Activated naive CD8-positive, alpha-beta T cell treated with anti-CD3 and anti-CD28 coated beads, Interleukin-2, amount 50 U/mL, for 16 hours (primary cell): ENCODE measurements around the gene COL9A3.

ENCODE experiments used
- DNase-seq: peaks from one replicate; pipeline ENCODE4 v3.0.0-alpha.2; 2020; ENCODE audit warnings: low read depth, low spot score

COL9A3 gene

DNA sequence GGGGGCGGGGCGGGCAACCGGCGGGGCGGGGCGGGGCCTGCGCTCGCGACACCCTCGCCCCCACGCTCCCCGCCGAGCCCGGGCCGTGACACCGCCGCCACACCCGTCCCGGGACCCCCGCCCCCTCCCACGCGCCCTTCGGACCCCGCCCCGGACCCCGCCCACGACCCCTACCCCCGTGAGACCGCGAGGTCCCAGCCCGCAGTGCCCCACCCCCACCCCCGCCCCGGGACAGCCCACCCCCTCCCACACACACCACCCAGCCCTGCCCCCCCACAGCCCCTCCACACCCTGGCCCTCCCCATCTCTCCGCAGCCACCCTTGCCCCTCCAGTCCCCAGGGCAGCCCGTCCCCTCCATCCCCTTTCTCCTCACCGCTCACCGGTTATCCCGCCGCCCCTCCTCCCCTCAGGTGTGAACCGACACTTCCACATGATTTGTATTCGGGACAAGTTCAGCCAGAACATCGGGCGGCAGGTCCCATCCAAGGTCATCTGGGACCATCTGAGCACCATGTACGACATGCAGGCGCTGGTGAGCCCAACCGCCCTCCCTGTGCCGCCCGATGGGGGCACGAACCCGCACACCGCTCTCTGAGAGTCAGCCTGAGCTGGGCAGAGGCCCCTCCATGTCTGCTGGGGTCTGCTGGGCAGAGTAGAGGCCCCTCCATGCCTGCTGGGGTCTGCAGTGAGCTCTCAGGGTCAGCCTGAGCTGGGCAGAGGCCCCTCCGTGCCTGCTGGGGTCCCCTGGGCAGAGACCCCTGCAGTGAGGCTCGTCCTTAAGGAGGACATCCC lies 20.0 kb upstream of the COL9A3 start:
- DNase-seq, result no peak

DNA sequence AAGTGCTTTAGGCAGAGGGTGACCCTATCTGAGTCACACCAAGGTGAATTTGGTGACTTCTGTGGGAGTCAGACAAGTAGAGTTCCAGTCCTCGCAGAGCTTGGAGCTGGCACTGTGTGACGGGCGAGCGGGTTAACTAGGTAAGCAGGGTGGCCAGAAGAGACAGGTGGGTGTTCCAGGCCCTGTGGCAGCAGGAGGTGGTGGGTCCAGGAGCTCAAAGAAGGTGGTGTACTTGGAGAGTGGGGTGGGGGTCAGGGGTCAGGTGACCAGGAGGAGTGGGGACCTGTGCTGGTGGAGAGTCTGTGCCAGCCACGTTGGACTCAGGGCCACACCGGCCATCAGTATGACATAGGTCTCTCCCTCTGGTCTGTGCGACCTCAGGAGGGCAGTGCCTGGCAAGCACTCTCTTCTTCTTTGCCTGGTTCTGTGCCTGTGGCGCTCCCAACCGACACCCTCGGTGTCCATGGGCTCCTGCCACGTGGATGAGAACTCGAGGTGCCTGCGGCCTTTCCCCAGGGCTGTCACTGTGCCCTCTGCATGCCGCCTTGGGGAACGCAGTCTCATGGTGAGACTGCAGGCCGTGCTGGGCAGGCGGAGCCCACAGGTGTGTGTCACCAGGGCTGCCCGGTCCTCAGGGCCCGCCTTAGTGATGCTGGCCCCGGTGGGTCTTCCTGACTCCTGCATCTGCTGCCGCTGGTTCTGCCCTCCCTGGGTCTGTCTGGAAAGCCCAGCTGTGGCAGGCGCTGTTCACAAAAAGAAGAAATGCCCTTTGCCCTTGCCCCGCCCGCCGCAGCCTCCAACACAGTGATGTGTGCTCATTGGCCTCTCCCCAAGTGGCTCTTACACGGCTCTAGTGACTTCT lies 18.9 kb upstream of the COL9A3 start:
- no peak for DNase-seq

- DNase-seq, result no peak
These were observed 17.8 kb upstream of the COL9A3 start for GRCh38 chr20:62799036-62799435.

GRCh38 chr20:62799459-62799858 lies 17.4 kb upstream of the COL9A3 start:
- DNase-seq, result no peak

DNA sequence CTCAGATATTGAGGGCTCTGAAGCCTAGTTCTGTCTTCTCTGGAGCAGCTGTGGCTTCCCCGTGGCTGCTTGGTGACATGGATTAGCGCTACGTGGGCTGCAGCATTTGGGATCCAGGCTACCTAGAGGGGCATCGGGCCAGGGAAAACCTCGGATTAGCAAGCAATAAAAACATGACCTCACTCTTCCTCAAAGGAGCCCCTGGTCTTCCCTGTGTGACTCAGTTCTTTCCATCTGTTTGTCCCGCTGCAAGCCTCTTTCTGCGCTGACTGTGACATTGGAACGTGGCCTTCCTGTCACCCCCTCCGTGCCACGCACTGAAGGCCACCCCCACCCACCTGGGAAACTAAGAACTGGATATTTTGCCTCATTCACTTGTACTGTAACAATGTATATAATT lies 17.0 kb upstream of the COL9A3 start:
- DNase-seq, result no peak

DNA sequence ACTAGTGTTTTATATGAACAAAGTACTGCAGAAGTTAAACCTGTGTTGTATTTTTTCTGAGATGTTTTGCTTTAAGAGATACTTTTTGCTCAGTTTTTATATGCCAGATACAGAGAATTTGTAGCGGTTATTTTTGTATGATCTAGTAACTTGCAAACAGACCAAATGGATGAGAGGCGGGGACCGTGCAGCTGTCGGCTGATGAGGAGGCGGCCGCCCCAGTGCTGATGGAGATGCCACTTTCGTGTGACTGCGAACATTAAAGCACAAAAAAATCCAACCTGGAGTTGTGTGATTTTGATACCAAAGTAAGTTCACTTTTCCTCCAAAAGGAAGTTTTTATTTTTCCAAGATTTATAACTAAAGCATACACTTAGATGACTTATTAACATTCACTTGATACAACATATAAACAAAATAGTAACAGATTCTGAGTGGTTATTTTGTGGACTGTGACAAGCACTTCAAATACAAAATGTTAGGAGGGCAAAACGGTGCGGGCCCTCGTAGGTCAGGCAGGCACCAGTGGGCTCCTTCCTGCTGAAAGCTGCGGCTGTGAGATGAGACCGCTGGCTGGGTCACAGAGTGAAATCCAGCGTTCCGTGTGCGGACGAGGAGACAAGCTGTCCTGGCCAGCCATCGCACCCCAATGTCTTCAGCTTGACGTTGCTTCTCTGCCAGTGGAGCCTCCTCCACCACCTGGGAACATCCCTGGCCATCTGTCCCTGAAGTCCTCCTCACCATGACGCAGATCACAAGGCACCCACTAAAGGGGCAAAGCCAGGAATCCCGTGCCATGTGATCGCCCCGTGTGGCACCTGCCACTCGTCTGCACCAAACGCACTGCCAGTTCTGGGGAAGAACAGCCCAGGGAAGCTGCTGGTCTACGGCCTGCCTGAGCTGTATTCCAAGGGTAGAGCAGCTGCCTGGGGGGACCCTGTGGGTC lies 16.3 kb upstream of the COL9A3 start:
- no peak for DNase-seq

- no peak for DNase-seq
These were observed 15.4 kb upstream of the COL9A3 start for GRCh38 chr20:62801284-62802010.

DNA sequence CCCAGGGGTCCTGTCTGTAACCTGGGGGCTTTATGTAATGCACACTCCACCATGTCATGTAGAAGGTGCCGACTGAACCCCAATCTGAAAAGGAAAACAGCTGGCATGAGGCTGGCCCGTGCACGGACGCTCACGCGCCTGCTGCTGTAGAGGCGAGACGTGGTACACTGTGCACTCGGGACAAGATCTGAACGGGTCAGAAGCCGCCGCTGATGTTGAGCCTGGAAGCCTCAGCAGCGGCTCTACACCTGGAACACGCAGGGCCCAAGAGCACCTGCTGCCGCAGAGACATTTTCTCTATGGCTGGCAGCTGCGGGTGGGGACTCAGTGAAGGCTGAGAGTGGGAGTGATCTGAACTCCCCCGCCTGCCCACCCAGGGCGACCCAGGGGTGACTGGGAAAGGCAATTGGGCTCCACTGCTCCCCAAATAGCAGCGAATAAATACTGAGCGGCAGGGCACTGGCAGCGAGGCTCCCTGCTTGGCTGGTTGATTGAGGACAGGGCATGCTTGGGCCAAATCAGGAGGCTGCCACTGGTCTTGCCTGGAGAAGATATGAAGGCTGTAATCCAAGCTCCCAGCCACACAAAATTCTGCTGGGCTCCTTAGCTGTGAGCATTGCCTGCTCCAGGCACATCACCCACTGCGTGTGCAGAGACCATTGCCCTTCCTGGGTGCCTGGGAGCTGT lies 14.7 kb upstream of the COL9A3 start:
- no peak for DNase-seq

DNA sequence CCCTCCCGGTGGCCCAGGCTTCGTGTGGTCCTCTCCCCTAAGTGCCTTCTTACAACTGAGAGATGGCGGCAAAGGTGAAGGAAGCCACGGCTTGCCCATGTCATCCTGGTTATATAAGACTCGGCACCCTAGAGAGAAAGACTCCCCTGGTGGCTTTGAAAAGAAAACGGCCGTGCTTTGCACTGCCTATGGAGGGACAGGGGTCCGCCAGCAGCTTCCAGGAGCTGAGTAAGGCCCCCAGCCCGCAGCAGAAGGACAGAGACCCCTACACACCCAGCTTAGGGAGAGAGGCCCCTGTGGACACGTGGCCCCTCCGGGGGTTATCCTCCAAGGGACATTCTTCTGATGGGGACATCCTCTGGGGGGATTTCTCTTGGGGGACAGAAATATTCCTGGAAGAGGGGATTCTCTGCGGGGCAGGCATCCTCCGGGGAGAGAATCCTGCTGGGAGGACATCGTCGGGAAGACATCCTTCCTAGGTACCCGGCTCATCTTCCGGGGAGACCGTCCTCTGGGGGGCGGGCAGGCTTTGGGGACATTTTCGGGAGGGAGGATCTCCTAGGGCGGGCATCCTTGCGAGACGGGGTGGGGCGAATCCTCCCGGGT lies 12.7 kb upstream of the COL9A3 start:
- DNase-seq, result no peak

- peak; percentile 47 for DNase-seq
These were observed 12.2 kb upstream of the COL9A3 start, which contains the start of gene OGFR for GRCh38 chr20:62804627-62805154. Gene OGFR (plus strand): TSS chr20:62804835. CDS start chr20:62804860, 25 bp downstream.

DNA sequence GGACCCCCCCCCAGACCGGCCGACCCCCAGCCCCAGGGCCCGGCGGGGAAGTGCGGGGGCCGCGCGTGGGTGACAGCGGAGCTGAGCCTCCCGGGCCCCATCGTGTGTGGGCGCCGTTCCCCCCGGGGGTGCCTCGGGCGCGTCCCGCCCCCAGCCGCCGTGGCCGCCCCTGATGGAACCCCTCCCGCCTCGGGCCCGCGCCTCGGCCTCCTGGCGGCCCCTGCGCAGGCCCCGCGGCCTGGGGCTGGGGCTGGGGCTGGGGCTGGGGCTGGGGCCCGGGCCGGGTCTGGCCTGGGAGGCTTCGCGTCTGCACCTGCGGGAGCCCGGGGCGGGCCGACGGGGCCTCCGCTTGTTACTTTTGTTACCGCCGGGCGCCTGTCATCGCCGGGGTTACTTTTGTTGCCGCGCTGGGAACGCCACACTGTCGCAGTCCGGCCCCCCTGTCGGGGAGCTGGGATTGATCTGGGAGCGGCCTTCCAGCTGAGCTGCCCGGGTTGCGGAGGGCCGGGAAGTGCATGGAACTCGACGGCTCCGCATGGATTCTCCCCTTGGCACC lies 11.6 kb upstream of the COL9A3 start:
- no peak for DNase-seq

DNA sequence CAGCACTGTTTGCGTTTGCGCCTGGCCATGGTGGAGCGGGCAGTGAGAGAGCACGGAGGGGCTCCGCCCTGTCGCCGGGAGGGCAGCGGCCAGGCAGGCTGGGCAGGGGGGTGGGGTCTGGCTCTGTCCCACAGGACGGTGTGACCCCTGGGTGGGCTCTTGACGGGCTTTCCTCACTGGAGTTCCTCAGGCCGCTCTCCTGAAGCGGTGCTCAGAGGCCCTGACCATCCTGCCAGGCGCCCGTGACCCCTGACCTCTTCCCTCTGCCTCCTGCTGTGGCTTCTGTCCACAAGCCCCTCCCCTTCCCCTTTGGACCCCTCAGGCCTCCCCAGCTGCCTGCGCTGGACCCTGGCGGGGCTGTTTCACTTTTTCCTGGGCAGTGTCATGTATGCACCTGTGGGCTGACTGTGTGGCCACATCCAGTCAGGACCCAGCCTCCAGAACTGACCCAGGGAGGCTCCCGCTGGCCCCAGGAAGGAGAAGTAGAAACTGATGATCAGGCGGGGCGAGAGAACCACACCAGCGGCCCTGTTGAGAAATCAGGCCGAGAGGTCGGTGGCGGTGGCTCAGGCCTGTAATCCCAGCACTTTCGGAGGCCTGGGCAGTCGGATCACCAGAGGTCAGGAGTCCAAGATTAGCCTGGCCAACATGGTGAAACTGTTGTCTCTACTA lies 11.0 kb upstream of the COL9A3 start:
- no peak for DNase-seq

GRCh38 chr20:62806383-62807050 lies 10.3 kb upstream of the COL9A3 start:
- DNase-seq, result no peak

DNA sequence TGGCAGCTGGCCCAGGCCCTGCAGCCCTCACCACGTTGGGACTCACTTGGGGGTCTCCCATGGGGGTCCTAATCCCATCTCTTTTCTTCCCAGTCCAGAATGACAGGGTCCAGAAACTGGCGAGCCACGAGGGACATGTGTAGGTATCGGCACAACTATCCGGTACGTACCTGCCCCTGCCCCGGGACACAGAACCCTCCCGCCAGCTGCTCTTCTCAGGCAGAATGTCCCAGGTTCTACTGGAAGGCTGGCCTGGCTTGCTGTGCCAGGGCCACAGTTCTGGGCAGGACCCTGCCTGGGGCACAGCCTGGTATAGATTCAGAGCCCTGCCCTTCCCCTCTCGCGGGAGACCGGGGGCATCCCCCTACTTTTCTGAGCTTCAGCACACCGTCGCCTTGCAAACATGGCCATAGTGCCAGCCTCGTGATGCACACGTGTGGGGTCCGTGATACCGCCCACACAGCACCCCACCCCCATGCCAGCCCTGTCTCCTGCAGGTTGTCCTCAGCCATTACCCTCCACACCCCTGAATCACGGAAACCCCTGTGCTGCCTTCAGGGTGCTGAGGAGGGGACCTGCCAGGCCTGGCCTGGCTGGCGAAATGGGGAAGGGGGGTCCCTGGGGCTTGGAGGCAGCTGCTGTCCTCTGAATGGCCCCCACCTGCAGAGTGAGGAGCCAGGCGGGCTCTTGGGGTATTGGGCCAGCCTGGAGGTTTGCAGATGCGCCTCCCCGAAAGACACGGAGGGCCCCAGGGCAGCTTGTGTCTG lies 9.2 kb upstream of the COL9A3 start:
- no peak for DNase-seq

DNA sequence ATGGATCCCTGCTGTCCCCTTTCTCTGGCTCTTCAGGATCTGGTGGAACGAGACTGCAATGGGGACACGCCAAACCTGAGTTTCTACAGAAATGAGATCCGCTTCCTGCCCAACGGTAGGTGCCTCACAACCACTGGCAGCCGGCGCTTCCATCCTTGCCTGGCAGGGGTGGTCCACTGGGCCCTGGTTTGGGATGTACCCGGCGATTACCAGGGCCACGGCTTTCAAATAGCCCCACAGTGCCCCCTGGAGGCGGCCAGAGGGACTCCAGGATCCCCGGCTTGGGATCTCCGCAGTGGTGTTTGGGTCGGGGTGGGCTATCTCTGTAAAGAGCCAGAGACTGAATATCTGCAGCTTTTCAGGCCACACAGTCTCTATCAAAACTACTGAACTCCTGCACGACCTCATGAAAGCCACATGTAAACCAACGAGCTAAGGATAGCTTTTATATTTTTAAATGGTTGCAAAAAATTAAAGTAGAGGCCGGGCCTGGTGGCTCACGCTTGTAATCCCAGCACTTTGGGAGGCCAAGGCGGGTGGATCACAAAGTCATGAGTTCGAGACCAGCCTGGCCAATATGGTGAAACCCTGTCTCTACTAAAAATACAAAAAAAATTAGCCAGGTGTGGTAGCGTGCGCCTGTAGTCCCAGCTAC lies 8.5 kb upstream of the COL9A3 start:
- DNase-seq, result peak; percentile 52

- DNase-seq, result no peak
These were observed 7.1 kb upstream of the COL9A3 start for GRCh38 chr20:62809530-62810428.
